ENCODE data around the gene GSTCD. TPM values are rescaled to one million over a fixed set of nuclear protein-coding genes. Genes with fewer than 3 reads are reported as not detected.

The GSTCD gene
- total and polyA plus RNA-seq, 2 experiments from 2014 or later, result 11.3 to 39.1 TPM

DNA sequence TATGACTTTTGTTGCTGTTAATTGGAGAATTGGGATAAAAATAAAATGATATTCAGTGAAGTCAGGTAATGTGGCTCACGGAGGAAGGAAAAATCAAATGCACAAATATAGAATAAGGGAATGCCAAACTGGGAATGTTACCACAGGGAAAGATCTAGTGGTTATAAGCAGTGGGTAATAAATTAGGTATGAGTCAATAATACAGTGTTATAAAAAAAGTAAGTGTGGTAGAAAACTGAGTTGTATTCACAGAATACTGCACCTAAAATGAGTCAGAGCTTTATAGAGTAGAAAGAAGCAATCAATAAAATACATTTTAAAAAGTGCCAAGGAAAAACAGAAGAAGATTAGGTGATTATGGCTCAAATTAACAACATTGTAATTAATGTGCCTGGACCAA lies 34.6 kb upstream of the GSTCD start:
- Histone ChIP-seq H3K9me2 (ENCODE audit: insufficient read depth) (no peaks in the 10 kb centered on the region), H3K27ac (ENCODE audit: low read depth) (no peak overlapping the region), H3K4me2 (no peak overlapping the region), H3F3A (replicated peaks; ENCODE audit: low read depth) (no peaks in the 10 kb centered on the region), H2AFZ (no peak overlapping the region), H3K4me3 (no peak overlapping the region), H3K79me2 (replicated peaks; ENCODE audit: insufficient read depth) (no peaks in the 10 kb centered on the region), H4K20me1 (replicated peaks; ENCODE audit: insufficient read depth) (no peaks in the 10 kb centered on the region), H3K36me3 (ENCODE audit: insufficient read depth) (no peaks in the 10 kb centered on the region), H3K27me3 (ENCODE audit: insufficient read depth) (no peaks in the 10 kb centered on the region), H3K4me1 (ENCODE audit: insufficient read depth) (peaks cover 13% of the 10 kb centered on the region; the same call in 1 of the 2 replicates)
- H3K27ac Mint-ChIP-seq, result no peak overlapping the region
- H3K9me3 Mint-ChIP-seq, result no peaks in the 10 kb centered on the region
- ATAC-seq, result no peak
- H3K36me3 Mint-ChIP-seq (ENCODE audit: low read depth), result no peaks in the 10 kb centered on the region
- no peak overlapping the region for H3K4me3 Mint-ChIP-seq
- DNase-seq (ENCODE audit: low spot score), result no peak
- no peaks in the 10 kb centered on the region for H3K27me3 Mint-ChIP-seq (ENCODE audit: insufficient read depth, low read depth, poor library complexity)
- H3K4me1 Mint-ChIP-seq, result peaks cover 9% of the 10 kb centered on the region; the same call in 2 of the 3 replicates
- TF ChIP-seq CREB1 (CRISPR knock-in tag; IDR thresholded peaks at IDR 0.05; ENCODE audit: low read depth) (no peak), STAT1 (IDR thresholded peaks at IDR 0.05; ENCODE audit: unreplicated experiment) (no peak), ZNF114 (CRISPR knock-in tag; IDR thresholded peaks at IDR 0.05) (no peak), EZH2 (IDR thresholded peaks at IDR 0.05; ENCODE audit: low read depth, unreplicated experiment) (no peak), ZNF331 (CRISPR knock-in tag; IDR thresholded peaks at IDR 0.05; ENCODE audit: low read depth) (no peak), EZH2phosphoT487 (IDR thresholded peaks at IDR 0.05; ENCODE audit: unreplicated experiment) (no peak), JUNB (IDR thresholded peaks at IDR 0.05; ENCODE audit: unreplicated experiment) (no peak), NANOG (IDR thresholded peaks at IDR 0.05; ENCODE audit: borderline replicate concordance) (no peak)
- TF ChIP-seq, protein P1, sequence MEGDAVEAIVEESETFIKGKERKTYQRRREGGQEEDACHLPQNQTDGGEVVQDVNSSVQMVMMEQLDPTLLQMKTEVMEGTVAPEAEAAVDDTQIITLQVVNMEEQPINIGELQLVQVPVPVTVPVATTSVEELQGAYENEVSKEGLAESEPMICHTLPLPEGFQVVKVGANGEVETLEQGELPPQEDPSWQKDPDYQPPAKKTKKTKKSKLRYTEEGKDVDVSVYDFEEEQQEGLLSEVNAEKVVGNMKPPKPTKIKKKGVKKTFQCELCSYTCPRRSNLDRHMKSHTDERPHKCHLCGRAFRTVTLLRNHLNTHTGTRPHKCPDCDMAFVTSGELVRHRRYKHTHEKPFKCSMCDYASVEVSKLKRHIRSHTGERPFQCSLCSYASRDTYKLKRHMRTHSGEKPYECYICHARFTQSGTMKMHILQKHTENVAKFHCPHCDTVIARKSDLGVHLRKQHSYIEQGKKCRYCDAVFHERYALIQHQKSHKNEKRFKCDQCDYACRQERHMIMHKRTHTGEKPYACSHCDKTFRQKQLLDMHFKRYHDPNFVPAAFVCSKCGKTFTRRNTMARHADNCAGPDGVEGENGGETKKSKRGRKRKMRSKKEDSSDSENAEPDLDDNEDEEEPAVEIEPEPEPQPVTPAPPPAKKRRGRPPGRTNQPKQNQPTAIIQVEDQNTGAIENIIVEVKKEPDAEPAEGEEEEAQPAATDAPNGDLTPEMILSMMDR (conservative IDR thresholded peaks at IDR 0.05; ENCODE audit: low read depth in 2 of 2), result no peak
- TF ChIP-seq, protein P2, sequence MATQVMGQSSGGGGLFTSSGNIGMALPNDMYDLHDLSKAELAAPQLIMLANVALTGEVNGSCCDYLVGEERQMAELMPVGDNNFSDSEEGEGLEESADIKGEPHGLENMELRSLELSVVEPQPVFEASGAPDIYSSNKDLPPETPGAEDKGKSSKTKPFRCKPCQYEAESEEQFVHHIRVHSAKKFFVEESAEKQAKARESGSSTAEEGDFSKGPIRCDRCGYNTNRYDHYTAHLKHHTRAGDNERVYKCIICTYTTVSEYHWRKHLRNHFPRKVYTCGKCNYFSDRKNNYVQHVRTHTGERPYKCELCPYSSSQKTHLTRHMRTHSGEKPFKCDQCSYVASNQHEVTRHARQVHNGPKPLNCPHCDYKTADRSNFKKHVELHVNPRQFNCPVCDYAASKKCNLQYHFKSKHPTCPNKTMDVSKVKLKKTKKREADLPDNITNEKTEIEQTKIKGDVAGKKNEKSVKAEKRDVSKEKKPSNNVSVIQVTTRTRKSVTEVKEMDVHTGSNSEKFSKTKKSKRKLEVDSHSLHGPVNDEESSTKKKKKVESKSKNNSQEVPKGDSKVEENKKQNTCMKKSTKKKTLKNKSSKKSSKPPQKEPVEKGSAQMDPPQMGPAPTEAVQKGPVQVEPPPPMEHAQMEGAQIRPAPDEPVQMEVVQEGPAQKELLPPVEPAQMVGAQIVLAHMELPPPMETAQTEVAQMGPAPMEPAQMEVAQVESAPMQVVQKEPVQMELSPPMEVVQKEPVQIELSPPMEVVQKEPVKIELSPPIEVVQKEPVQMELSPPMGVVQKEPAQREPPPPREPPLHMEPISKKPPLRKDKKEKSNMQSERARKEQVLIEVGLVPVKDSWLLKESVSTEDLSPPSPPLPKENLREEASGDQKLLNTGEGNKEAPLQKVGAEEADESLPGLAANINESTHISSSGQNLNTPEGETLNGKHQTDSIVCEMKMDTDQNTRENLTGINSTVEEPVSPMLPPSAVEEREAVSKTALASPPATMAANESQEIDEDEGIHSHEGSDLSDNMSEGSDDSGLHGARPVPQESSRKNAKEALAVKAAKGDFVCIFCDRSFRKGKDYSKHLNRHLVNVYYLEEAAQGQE (IDR thresholded peaks at IDR 0.05; ENCODE audit: unreplicated experiment), result no peak
- TF ChIP-seq, protein P3, sequence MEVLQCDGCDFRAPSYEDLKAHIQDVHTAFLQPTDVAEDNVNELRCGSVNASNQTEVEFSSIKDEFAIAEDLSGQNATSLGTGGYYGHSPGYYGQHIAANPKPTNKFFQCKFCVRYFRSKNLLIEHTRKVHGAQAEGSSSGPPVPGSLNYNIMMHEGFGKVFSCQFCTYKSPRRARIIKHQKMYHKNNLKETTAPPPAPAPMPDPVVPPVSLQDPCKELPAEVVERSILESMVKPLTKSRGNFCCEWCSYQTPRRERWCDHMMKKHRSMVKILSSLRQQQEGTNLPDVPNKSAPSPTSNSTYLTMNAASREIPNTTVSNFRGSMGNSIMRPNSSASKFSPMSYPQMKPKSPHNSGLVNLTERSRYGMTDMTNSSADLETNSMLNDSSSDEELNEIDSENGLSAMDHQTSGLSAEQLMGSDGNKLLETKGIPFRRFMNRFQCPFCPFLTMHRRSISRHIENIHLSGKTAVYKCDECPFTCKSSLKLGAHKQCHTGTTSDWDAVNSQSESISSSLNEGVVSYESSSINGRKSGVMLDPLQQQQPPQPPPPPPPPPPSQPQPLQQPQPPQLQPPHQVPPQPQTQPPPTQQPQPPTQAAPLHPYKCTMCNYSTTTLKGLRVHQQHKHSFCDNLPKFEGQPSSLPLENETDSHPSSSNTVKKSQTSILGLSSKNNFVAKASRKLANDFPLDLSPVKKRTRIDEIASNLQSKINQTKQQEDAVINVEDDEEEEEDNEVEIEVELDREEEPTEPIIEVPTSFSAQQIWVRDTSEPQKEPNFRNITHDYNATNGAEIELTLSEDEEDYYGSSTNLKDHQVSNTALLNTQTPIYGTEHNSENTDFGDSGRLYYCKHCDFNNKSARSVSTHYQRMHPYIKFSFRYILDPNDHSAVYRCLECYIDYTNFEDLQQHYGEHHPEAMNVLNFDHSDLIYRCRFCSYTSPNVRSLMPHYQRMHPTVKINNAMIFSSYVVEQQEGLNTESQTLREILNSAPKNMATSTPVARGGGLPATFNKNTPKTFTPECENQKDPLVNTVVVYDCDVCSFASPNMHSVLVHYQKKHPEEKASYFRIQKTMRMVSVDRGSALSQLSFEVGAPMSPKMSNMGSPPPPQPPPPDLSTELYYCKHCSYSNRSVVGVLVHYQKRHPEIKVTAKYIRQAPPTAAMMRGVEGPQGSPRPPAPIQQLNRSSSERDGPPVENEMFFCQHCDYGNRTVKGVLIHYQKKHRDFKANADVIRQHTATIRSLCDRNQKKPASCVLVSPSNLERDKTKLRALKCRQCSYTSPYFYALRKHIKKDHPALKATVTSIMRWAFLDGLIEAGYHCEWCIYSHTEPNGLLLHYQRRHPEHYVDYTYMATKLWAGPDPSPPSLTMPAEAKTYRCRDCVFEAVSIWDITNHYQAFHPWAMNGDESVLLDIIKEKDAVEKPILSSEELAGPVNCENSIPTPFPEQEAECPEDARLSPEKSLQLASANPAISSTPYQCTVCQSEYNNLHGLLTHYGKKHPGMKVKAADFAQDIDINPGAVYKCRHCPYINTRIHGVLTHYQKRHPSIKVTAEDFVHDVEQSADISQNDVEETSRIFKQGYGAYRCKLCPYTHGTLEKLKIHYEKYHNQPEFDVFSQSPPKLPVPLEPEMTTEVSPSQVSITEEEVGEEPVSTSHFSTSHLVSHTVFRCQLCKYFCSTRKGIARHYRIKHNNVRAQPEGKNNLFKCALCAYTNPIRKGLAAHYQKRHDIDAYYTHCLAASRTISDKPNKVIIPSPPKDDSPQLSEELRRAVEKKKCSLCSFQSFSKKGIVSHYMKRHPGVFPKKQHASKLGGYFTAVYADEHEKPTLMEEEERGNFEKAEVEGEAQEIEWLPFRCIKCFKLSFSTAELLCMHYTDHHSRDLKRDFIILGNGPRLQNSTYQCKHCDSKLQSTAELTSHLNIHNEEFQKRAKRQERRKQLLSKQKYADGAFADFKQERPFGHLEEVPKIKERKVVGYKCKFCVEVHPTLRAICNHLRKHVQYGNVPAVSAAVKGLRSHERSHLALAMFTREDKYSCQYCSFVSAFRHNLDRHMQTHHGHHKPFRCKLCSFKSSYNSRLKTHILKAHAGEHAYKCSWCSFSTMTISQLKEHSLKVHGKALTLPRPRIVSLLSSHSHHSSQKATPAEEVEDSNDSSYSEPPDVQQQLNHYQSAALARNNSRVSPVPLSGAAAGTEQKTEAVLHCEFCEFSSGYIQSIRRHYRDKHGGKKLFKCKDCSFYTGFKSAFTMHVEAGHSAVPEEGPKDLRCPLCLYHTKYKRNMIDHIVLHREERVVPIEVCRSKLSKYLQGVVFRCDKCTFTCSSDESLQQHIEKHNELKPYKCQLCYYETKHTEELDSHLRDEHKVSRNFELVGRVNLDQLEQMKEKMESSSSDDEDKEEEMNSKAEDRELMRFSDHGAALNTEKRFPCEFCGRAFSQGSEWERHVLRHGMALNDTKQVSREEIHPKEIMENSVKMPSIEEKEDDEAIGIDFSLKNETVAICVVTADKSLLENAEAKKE (CRISPR knock-in tag; IDR thresholded peaks at IDR 0.05), result no peak
- TF ChIP-seq, protein P4, sequence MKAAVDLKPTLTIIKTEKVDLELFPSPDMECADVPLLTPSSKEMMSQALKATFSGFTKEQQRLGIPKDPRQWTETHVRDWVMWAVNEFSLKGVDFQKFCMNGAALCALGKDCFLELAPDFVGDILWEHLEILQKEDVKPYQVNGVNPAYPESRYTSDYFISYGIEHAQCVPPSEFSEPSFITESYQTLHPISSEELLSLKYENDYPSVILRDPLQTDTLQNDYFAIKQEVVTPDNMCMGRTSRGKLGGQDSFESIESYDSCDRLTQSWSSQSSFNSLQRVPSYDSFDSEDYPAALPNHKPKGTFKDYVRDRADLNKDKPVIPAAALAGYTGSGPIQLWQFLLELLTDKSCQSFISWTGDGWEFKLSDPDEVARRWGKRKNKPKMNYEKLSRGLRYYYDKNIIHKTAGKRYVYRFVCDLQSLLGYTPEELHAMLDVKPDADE (IDR thresholded peaks at IDR 0.05), result no peak

Data from GM23338 (cell line).